Measurements from ENCODE around the gene OR5A2.
"Not testable (repeated sequence)": the region's sequence is repeated elsewhere in the genome, so short reads cannot be mapped to it uniquely, and the experiment has no call there.

The OR5A2 gene

GRCh38 chr11:59426361-59427067, at the start of gene OR5A2:
Gene OR5A2, minus strand, starts transcription at chr11:59426413. Its CDS starts 3,460 bp downstream, at chr11:59422953.
- DNase-seq, result no peak

GRCh38 chr11:59475176-59475575, 49.0 kb upstream of the OR5A2 start:
- DNase-seq, result no peak

GRCh38 chr11:59473015-59473414, 46.8 kb upstream of the OR5A2 start, which contains the start of gene OR4D10:
Gene OR4D10, plus strand, starts transcription at chr11:59473315. Its CDS starts 4,115 bp downstream, at chr11:59477430.
- no peak for DNase-seq

GRCh38 chr11:59463190-59463641, 37.0 kb upstream of the OR5A2 start:
- DNase-seq, result no peak

- no peak for DNase-seq
These were observed 33.7 kb upstream of the OR5A2 start for GRCh38 chr11:59459916-59460315.

GRCh38 chr11:59456661-59457060, 30.4 kb upstream of the OR5A2 start, which contains the start of gene OR4D6:
Gene OR4D6, plus strand, starts transcription at chr11:59456961. Its CDS starts 0 bp downstream, at chr11:59456961.
- DNase-seq, result no peak

GRCh38 chr11:59448484-59448883, 22.3 kb upstream of the OR5A2 start:
- DNase-seq, result no peak

GRCh38 chr11:59445624-59446023, 19.4 kb upstream of the OR5A2 start:
- DNase-seq, result not testable (repeated sequence)

GRCh38 chr11:59437770-59438169, 11.6 kb upstream of the OR5A2 start:
- no peak for DNase-seq

- no peak for DNase-seq
These were observed 10.0 kb upstream of the OR5A2 start, which contains the start of gene OR5A1 for GRCh38 chr11:59436169-59436568. Gene OR5A1, plus strand, starts transcription at chr11:59436469. Its CDS starts 6,700 bp downstream, at chr11:59443169.

GRCh38 chr11:59429924-59430516, 3.8 kb upstream of the OR5A2 start:
- DNase-seq, result peak; percentile 15

GRCh38 chr11:59427068-59427382, 812 bp upstream of the OR5A2 start:
- no peak for DNase-seq

- no peak for DNase-seq
These were observed 1.1 kb downstream of the OR5A2 start for GRCh38 chr11:59425131-59425530.

- no peak for DNase-seq
These were observed 2.4 kb downstream of the OR5A2 start for GRCh38 chr11:59423835-59424234.

- DNase-seq, result no peak
These were observed 8.1 kb downstream of the OR5A2 start for GRCh38 chr11:59418156-59418555.

GRCh38 chr11:59417023-59417422, 9.2 kb downstream of the OR5A2 start:
- DNase-seq, result no peak

- no peak for DNase-seq
These were observed 9.6 kb downstream of the OR5A2 start for GRCh38 chr11:59416613-59417012.

- no peak for DNase-seq
These were observed 11.1 kb downstream of the OR5A2 start for GRCh38 chr11:59415111-59415510.

- DNase-seq, result no peak
These were observed 12.6 kb downstream of the OR5A2 start for GRCh38 chr11:59413646-59414045.

- DNase-seq, result no peak
These were observed 22.7 kb downstream of the OR5A2 start for GRCh38 chr11:59403546-59403945.

- no peak for DNase-seq
These were observed 25.0 kb downstream of the OR5A2 start for GRCh38 chr11:59401262-59401552.

GRCh38 chr11:59400461-59401261, 25.6 kb downstream of the OR5A2 start:
- no peak for DNase-seq

- no peak for DNase-seq
These were observed 32.0 kb downstream of the OR5A2 start for GRCh38 chr11:59394186-59394585.
